Measurements from ENCODE around the gene FOXN1.

- TF ChIP-seq POLR2AphosphoS5 (IDR thresholded peaks at IDR 0.05; ENCODE audit: low read depth, low read length), result no peak
- TF ChIP-seq POLR2A (IDR thresholded peaks at IDR 0.05; ENCODE audit: low read depth, low read length), result no peak
- no peak for TF ChIP-seq PAX5 (IDR thresholded peaks at IDR 0.05; ENCODE audit: insufficient read depth, low read length, severe bottlenecking)
- TF ChIP-seq TAF1 (IDR thresholded peaks at IDR 0.05; ENCODE audit: low read depth, low read length), result no peak
- TF ChIP-seq SPI1 (IDR thresholded peaks at IDR 0.05; ENCODE audit: low read depth, low read length), result no peak
- TF ChIP-seq POU2F2 (IDR thresholded peaks at IDR 0.05; ENCODE audit: low read depth, low read length), result no peak
These were observed 27.1 kb downstream of the FOXN1 start for GRCh38 chr17:28533091-28533807.

All from GM12891 (cell line).